Caco-2 (cell line): Measurements from ENCODE around the gene GNPTAB. TPM values are rescaled to one million over a fixed set of nuclear protein-coding genes. Genes with fewer than 3 reads are reported as not detected.

ENCODE experiments used
- BruUV-seq: library from RNA; stranded (reverse); fragments of 400-500 nt; replicated peaks from 2 replicates; lab custom pipeline; 2021; lab: Mats Ljungman, UMichigan
- CTCF ChIA-PET: fragments of 300-600 bp; sonication (Branson Sonifier 250); formaldehyde crosslinking; loops from one replicate; lab custom pipeline; 2022; ENCODE audit warnings: antibody characterized with exemption; lab: Charles Lee
- POLR2A ChIA-PET: fragments of 300-600 bp; sonication (Branson Sonifier 250); formaldehyde crosslinking; loops from one replicate; lab custom pipeline; 2022; ENCODE audit warnings: antibody characterized with exemption; lab: Charles Lee
- DNase-seq, 2 experiments: peaks; one replicate each; pipeline versions ENCODE4 v3.0.0 to v3.0.0-alpha.2; 2020 to 2022
- H3K27me3 ChIP-seq: replicated peaks from 2 replicates; pipeline ENCODE4 v1.6.0; 2011; ENCODE audit warnings: low read length; ENCODE audit not compliant: control insufficient read depth, insufficient read depth
- H3K36me3 ChIP-seq: 2 replicates; pipeline ENCODE4 v1.5.1; 2011; ENCODE audit warnings: low read length; ENCODE audit not compliant: control insufficient read depth, insufficient read depth
- H3K4me1 ChIP-seq: fragments of 250-450 bp; sonication (Bioruptor Pico); 2 replicates; pipeline ENCODE4 v1.5.1; 2020; ENCODE audit warnings: mild to moderate bottlenecking
- H3K4me3 ChIP-seq: 2 replicates; pipeline ENCODE4 v1.5.1; 2011; ENCODE audit warnings: low read depth, mild to moderate bottlenecking, control low read depth, low read length
- H3K9me3 ChIP-seq: fragments of 250-450 bp; sonication (Bioruptor Pico); 2 replicates; pipeline ENCODE4 v1.5.1; 2020; ENCODE audit warnings: mild to moderate bottlenecking, moderate library complexity
- H3K27ac Mint-ChIP-seq: one replicate; pipeline ENCODE4 v1.8.0; 2022; ENCODE audit warnings: mixed read lengths; ENCODE audit not compliant: unreplicated experiment
- H3K27me3 Mint-ChIP-seq: one replicate; pipeline ENCODE4 v1.8.0; 2022; ENCODE audit warnings: mixed read lengths; ENCODE audit not compliant: insufficient read depth, unreplicated experiment
- H3K36me3 Mint-ChIP-seq: one replicate; pipeline ENCODE4 v1.8.0; 2022; ENCODE audit warnings: mild to moderate bottlenecking, mixed read lengths; ENCODE audit not compliant: insufficient read depth, unreplicated experiment
- H3K4me1 Mint-ChIP-seq: one replicate; pipeline ENCODE4 v1.8.0; 2022; ENCODE audit warnings: low read depth, mixed read lengths; ENCODE audit not compliant: unreplicated experiment
- H3K4me3 Mint-ChIP-seq: one replicate; pipeline ENCODE4 v1.8.0; 2022; ENCODE audit warnings: mild to moderate bottlenecking, moderate library complexity, mixed read lengths; ENCODE audit not compliant: unreplicated experiment
- H3K9me3 Mint-ChIP-seq: one replicate; pipeline ENCODE4 v1.8.0; 2022; ENCODE audit warnings: mixed read lengths; ENCODE audit not compliant: unreplicated experiment
- CTCF ChIP-seq, 2 experiments: fragments of 200-600 bp in 1 of 2; IDR thresholded peaks; 1 replicate in 1 of 2; 2 replicates in 1 of 2; pipeline versions ENCODE4 v1.5.1 to v1.8.0; 2011 to 2022; ENCODE audit warnings: antibody characterized with exemption in 1 of 2, control low read depth in 1 of 2, inconsistent platforms in 1 of 2, low read depth in 1 of 2, low read length in 1 of 2, mild to moderate bottlenecking in 1 of 2, moderate library complexity in 1 of 2; ENCODE audit not compliant: insufficient read depth in 1 of 2, severe bottlenecking in 1 of 2, unreplicated experiment in 1 of 2
- intact Hi-C: fragments of 100-400 bp; cut with micrococcal nuclease; formaldehyde crosslinking; loops from one replicate; pipeline ENCODE4 v1.10.0; 2022; ENCODE audit not compliant: unreplicated experiment
- total RNA-seq: library from RNA; stranded (reverse); gene quantifications from 2 replicates; pipeline ENCODE4 v1.2.3, GENCODE V29; 2022

Gene GNPTAB
- total RNA-seq, 1 experiment from 2014 or later: 39.1 TPM

GRCh38 chr12:101795013-101795412 is 35.7 kb downstream of the GNPTAB start:
- no peaks in the 10 kb centered on the region for H3K36me3 ChIP-seq
- Mint-ChIP-seq H3K4me3 (no peak overlapping the region), H3K9me3 (no peaks in the 10 kb centered on the region), H3K27ac (no peak overlapping the region), H3K4me1 (peaks cover 16% of the 10 kb centered on the region), H3K36me3 (no peaks in the 10 kb centered on the region), H3K27me3 (no peaks in the 10 kb centered on the region)
- H3K27me3 ChIP-seq: no peaks in the 10 kb centered on the region
- no peak for TF ChIP-seq CTCF (IDR thresholded peaks at IDR 0.05; ENCODE audit: insufficient read depth in 1 of 2, low read depth in 1 of 2, low read length in 1 of 2, severe bottlenecking in 1 of 2, unreplicated experiment in 1 of 2)
- H3K4me3 ChIP-seq: no peak overlapping the region
- no TSS peak for BruUV-seq
- CTCF ChIA-PET: no interaction called here
- H3K9me3 ChIP-seq: no peaks in the 10 kb centered on the region
- peaks cover 12% of the 10 kb centered on the region; the same call in 1 of the 2 replicates for H3K4me1 ChIP-seq
- POLR2A ChIA-PET: no interaction called here
- intact Hi-C loops: no loop called here
- no peak for DNase-seq

GRCh38 chr12:101794574-101794973 is 36.2 kb downstream of the GNPTAB start:
- no peak overlapping the region for H3K27ac Mint-ChIP-seq
- no peak for TF ChIP-seq CTCF (IDR thresholded peaks at IDR 0.05; ENCODE audit: insufficient read depth in 1 of 2, low read depth in 1 of 2, low read length in 1 of 2, severe bottlenecking in 1 of 2, unreplicated experiment in 1 of 2)
- no peak for DNase-seq
- no peaks in the 10 kb centered on the region for H3K9me3 Mint-ChIP-seq
- no peaks in the 10 kb centered on the region for H3K9me3 ChIP-seq
- peaks cover 16% of the 10 kb centered on the region for H3K4me1 Mint-ChIP-seq
- H3K27me3 ChIP-seq: no peaks in the 10 kb centered on the region
- H3K36me3 Mint-ChIP-seq: no peaks in the 10 kb centered on the region
- no peaks in the 10 kb centered on the region; the same call in 1 of the 2 replicates for H3K36me3 ChIP-seq
- no peak overlapping the region for H3K4me3 Mint-ChIP-seq
- H3K27me3 Mint-ChIP-seq: no peaks in the 10 kb centered on the region
- peaks cover 12% of the 10 kb centered on the region; the same call in 1 of the 2 replicates for H3K4me1 ChIP-seq
- ChIA-PET CTCF (no interaction called here), POLR2A (no interaction called here)
- BruUV-seq: no TSS peak
- no peak overlapping the region for H3K4me3 ChIP-seq
- intact Hi-C loops: no loop called here

- no peaks in the 10 kb centered on the region for H3K27me3 ChIP-seq
- BruUV-seq: no TSS peak
- no peaks in the 10 kb centered on the region for H3K27me3 Mint-ChIP-seq
- ChIA-PET POLR2A (no interaction called here), CTCF (no interaction called here)
- no peak overlapping the region for H3K27ac Mint-ChIP-seq
- no peaks in the 10 kb centered on the region for H3K36me3 Mint-ChIP-seq
- intact Hi-C loops: no loop called here
- peaks cover 12% of the 10 kb centered on the region; the same call in 1 of the 2 replicates for H3K4me1 ChIP-seq
- H3K4me3 ChIP-seq: no peak overlapping the region
- no peaks in the 10 kb centered on the region; the same call in 1 of the 2 replicates for H3K36me3 ChIP-seq
- no peaks in the 10 kb centered on the region for H3K9me3 Mint-ChIP-seq
- peaks cover 16% of the 10 kb centered on the region for H3K4me1 Mint-ChIP-seq
- H3K9me3 ChIP-seq: no peaks in the 10 kb centered on the region
- TF ChIP-seq CTCF (IDR thresholded peaks at IDR 0.05; ENCODE audit: insufficient read depth in 1 of 2, low read depth in 1 of 2, low read length in 1 of 2, severe bottlenecking in 1 of 2, unreplicated experiment in 1 of 2): no peak
- no peak for DNase-seq
- H3K4me3 Mint-ChIP-seq: no peak overlapping the region
Observed at GRCh38 chr12:101793401-101793800, 37.4 kb downstream of the GNPTAB start.
